Measurements from ENCODE around the gene EML1. TPM values are rescaled to one million over a fixed set of nuclear protein-coding genes. Genes with fewer than 3 reads are reported as not detected.

Gene EML1
- polyA plus RNA-seq, 2 donors, result 3.1 to 4.4 TPM

DNA sequence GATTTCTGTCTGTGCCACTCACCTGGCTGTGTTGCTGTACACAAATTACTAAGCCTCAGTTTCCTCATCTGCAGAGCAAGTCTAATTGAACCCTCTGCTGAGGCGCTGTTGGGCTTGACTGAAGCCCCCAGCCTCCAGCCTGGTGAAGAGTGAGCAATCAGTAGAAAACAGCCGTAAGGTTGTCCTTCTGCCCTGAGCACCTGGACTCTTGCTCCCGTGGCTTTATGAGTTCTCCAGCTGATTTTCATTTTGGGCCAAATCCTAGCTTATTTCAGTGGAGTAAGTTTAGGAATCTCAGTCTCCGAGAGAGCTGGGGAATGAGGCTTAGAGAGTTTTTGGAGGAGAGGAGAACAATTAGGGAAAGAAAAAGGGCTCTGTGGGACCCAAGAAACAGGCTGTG is 138.1 kb downstream of the EML1 start:
- Histone ChIP-seq H3K36me3 (ENCODE audit: control insufficient read depth in 2 of 2, insufficient read depth in 2 of 2, low read length in 1 of 2) (no peaks in the 10 kb centered on the region), H3K9me3 (ENCODE audit: control insufficient read depth in 2 of 2, insufficient read depth in 1 of 2, low read depth in 1 of 2, low read length in 1 of 2) (no peaks in the 10 kb centered on the region), H3K4me3 (ENCODE audit: low read depth in 1 of 2, low read length in 2 of 2) (no peak overlapping the region), H3K27ac (ENCODE audit: low read depth in 2 of 2, low read length in 1 of 2) (no peak overlapping the region), H3K4me1 (ENCODE audit: control insufficient read depth in 2 of 2, insufficient read depth in 2 of 2, low read length in 1 of 2) (peaks cover 2 to 9% of the 10 kb centered on the region in 2 donors), H3K27me3 (ENCODE audit: control insufficient read depth in 1 of 2, insufficient read depth in 2 of 2, low read length in 2 of 2) (no peaks in the 10 kb centered on the region)
- whole genome bisulfite sequencing, 2 donors, result 75 to 83% methylated on average over 4 of the region's 4 CpGs

DNA sequence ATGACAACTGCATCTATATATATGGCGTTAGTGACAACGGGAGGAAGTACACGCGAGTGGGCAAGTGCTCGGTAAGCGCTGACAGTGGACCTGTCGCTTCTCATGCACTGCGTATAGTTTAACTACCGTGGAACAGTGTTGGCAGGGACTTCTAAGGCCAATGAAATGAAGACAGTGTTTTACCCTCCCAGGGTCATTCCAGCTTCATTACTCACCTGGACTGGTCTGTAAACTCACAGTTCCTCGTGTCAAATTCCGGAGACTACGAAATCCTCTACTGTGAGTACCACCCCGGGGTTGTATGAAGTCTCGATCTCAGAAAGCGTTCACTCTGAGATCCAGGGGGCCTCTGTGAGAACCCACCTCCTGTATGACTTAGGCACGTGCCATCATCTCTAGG is 142.8 kb downstream of the EML1 start:
- peaks cover 0 to 4% of the 10 kb centered on the region in 2 donors for H3K36me3 ChIP-seq (ENCODE audit: control insufficient read depth in 2 of 2, insufficient read depth in 2 of 2, low read length in 1 of 2)

GRCh38 chr14:99936738-99937474 is 143.7 kb downstream of the EML1 start:
- Histone ChIP-seq H3K27me3 (ENCODE audit: control insufficient read depth in 1 of 2, insufficient read depth in 2 of 2, low read length in 2 of 2) (no peaks in the 10 kb centered on the region), H3K9me3 (ENCODE audit: control insufficient read depth in 2 of 2, insufficient read depth in 1 of 2, low read depth in 1 of 2, low read length in 1 of 2) (no peaks in the 10 kb centered on the region), H3K4me3 (ENCODE audit: low read depth in 1 of 2, low read length in 2 of 2) (no peak overlapping the region), H3K4me1 (ENCODE audit: control insufficient read depth in 2 of 2, insufficient read depth in 2 of 2, low read length in 1 of 2) (peaks cover 4 to 8% of the 10 kb centered on the region in 2 donors), H3K36me3 (ENCODE audit: control insufficient read depth in 2 of 2, insufficient read depth in 2 of 2, low read length in 1 of 2) (peaks cover 0 to 4% of the 10 kb centered on the region in 2 donors), H3K27ac (ENCODE audit: low read depth in 2 of 2, low read length in 1 of 2) (peak overlapping the region; percentile 88 to 93)
- WGBS, 2 donors, result 90 to 93% methylated on average over 28 to 29 of the region's 29 CpGs

More for the DNA sequence above, 142.8 kb downstream of the EML1 start:
- H3K4me1 ChIP-seq (ENCODE audit: control insufficient read depth in 2 of 2, insufficient read depth in 2 of 2, low read length in 1 of 2), result peaks cover 4 to 9% of the 10 kb centered on the region in 2 donors
- H3K27me3 ChIP-seq (ENCODE audit: control insufficient read depth in 1 of 2, insufficient read depth in 2 of 2, low read length in 2 of 2), result no peaks in the 10 kb centered on the region
- H3K27ac ChIP-seq (ENCODE audit: low read depth in 2 of 2, low read length in 1 of 2), result no peak overlapping the region
- WGBS, 2 donors, result 89 to 90% methylated on average over 16 of the region's 16 CpGs
- H3K9me3 ChIP-seq (ENCODE audit: control insufficient read depth in 2 of 2, insufficient read depth in 1 of 2, low read depth in 1 of 2, low read length in 1 of 2), result no peaks in the 10 kb centered on the region
- no peak overlapping the region for H3K4me3 ChIP-seq (ENCODE audit: low read depth in 1 of 2, low read length in 2 of 2)

GRCh38 chr14:99937475-99938244 is 144.4 kb downstream of the EML1 start:
- Histone ChIP-seq H3K36me3 (ENCODE audit: control insufficient read depth in 2 of 2, insufficient read depth in 2 of 2, low read length in 1 of 2) (peaks cover 0 to 4% of the 10 kb centered on the region in 2 donors), H3K27me3 (ENCODE audit: control insufficient read depth in 1 of 2, insufficient read depth in 2 of 2, low read length in 2 of 2) (no peaks in the 10 kb centered on the region), H3K9me3 (ENCODE audit: control insufficient read depth in 2 of 2, insufficient read depth in 1 of 2, low read depth in 1 of 2, low read length in 1 of 2) (no peaks in the 10 kb centered on the region), H3K27ac (ENCODE audit: low read depth in 2 of 2, low read length in 1 of 2) (peak overlapping the region; percentile 88 to 93), H3K4me1 (ENCODE audit: control insufficient read depth in 2 of 2, insufficient read depth in 2 of 2, low read length in 1 of 2) (peaks cover 4 to 8% of the 10 kb centered on the region in 2 donors), H3K4me3 (ENCODE audit: low read depth in 1 of 2, low read length in 2 of 2) (no peak overlapping the region)
- WGBS, 2 donors, result 51 to 57% methylated on average over 14 of the region's 14 CpGs

GRCh38 chr14:99938376-99938775 is 145.2 kb downstream of the EML1 start:
- H3K4me3 ChIP-seq (ENCODE audit: low read depth in 1 of 2, low read length in 2 of 2), result no peak overlapping the region
- peaks cover 4 to 8% of the 10 kb centered on the region in 2 donors for H3K4me1 ChIP-seq (ENCODE audit: control insufficient read depth in 2 of 2, insufficient read depth in 2 of 2, low read length in 1 of 2)
- peaks cover 0 to 4% of the 10 kb centered on the region in 2 donors for H3K36me3 ChIP-seq (ENCODE audit: control insufficient read depth in 2 of 2, insufficient read depth in 2 of 2, low read length in 1 of 2)
- H3K27ac ChIP-seq (ENCODE audit: low read depth in 2 of 2, low read length in 1 of 2), result no peak overlapping the region
- 86 to 87% methylated on average over 8 of the region's 8 CpGs for WGBS, 2 donors
- H3K27me3 ChIP-seq (ENCODE audit: control insufficient read depth in 1 of 2, insufficient read depth in 2 of 2, low read length in 2 of 2), result no peaks in the 10 kb centered on the region
- no peaks in the 10 kb centered on the region for H3K9me3 ChIP-seq (ENCODE audit: control insufficient read depth in 2 of 2, insufficient read depth in 1 of 2, low read depth in 1 of 2, low read length in 1 of 2)

DNA sequence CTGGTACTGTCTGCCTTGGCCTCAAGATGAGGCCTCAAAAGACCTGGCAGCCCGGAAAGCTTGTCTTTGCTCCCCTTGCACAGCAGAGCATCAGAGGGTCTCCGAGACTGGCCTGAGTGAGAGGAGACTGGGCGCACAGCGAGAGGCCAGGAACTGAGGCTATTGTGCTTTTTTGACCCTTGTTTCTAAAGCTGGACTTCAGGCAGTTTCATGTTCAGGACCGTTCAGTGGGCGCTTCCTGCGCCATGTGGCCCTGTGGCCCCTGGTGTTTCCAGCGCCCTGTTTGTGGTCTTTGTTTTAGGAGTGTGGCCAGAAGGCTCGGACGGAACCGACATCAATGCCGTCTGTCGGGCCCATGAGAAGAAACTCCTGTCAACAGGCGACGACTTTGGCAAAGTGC is 145.7 kb downstream of the EML1 start:
- Histone ChIP-seq H3K27ac (ENCODE audit: low read depth in 2 of 2, low read length in 1 of 2) (no peak overlapping the region), H3K36me3 (ENCODE audit: control insufficient read depth in 2 of 2, insufficient read depth in 2 of 2, low read length in 1 of 2) (peaks cover 0 to 4% of the 10 kb centered on the region in 2 donors)

DNA sequence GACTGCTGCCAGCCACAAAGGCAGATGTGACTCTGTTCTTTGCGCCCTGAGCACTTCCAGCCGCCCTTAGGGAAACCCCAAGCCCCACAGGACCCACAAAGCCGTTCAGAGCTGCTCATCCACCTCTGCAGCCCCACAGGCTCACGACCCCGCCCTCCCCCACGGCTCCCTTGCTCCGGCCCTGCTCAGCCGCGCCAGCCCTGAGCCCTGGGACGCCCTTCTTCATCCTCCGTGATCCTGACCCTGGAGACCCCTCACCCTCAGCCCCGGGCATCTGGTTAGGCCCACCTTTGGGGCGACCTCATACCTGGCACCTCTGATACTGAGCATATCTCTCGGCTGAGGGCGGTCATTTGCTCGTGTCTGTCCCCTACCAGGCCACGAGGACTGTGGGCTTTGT is 146.2 kb downstream of the EML1 start:
- H3K36me3 ChIP-seq (ENCODE audit: control insufficient read depth in 2 of 2, insufficient read depth in 2 of 2, low read length in 1 of 2), result peaks cover 0 to 4% of the 10 kb centered on the region in 2 donors
- 88 to 91% methylated on average over 17 of the region's 17 CpGs for WGBS, 2 donors

More for the DNA sequence above, 145.7 kb downstream of the EML1 start:
- Histone ChIP-seq H3K9me3 (ENCODE audit: control insufficient read depth in 2 of 2, insufficient read depth in 1 of 2, low read depth in 1 of 2, low read length in 1 of 2) (no peaks in the 10 kb centered on the region), H3K4me3 (ENCODE audit: low read depth in 1 of 2, low read length in 2 of 2) (no peak overlapping the region), H3K4me1 (ENCODE audit: control insufficient read depth in 2 of 2, insufficient read depth in 2 of 2, low read length in 1 of 2) (peaks cover 4 to 8% of the 10 kb centered on the region in 2 donors), H3K27me3 (ENCODE audit: control insufficient read depth in 1 of 2, insufficient read depth in 2 of 2, low read length in 2 of 2) (no peaks in the 10 kb centered on the region)
- WGBS, 2 donors, result 93 to 96% methylated on average over 15 of the region's 15 CpGs

GRCh38 chr14:99940064-99940463 is 146.9 kb downstream of the EML1 start:
- Histone ChIP-seq H3K27ac (ENCODE audit: low read depth in 2 of 2, low read length in 1 of 2) (no peak overlapping the region), H3K4me3 (ENCODE audit: low read depth in 1 of 2, low read length in 2 of 2) (no peak overlapping the region), H3K4me1 (ENCODE audit: control insufficient read depth in 2 of 2, insufficient read depth in 2 of 2, low read length in 1 of 2) (peaks cover 4 to 8% of the 10 kb centered on the region in 2 donors), H3K36me3 (ENCODE audit: control insufficient read depth in 2 of 2, insufficient read depth in 2 of 2, low read length in 1 of 2) (peaks cover 0 to 4% of the 10 kb centered on the region in 2 donors), H3K9me3 (ENCODE audit: control insufficient read depth in 2 of 2, insufficient read depth in 1 of 2, low read depth in 1 of 2, low read length in 1 of 2) (no peaks in the 10 kb centered on the region), H3K27me3 (ENCODE audit: control insufficient read depth in 1 of 2, insufficient read depth in 2 of 2, low read length in 2 of 2) (no peaks in the 10 kb centered on the region)
- WGBS, 2 donors, result 95 to 96% methylated on average over 15 of the region's 15 CpGs

More for the DNA sequence above, 146.2 kb downstream of the EML1 start:
- Histone ChIP-seq H3K9me3 (ENCODE audit: control insufficient read depth in 2 of 2, insufficient read depth in 1 of 2, low read depth in 1 of 2, low read length in 1 of 2) (no peaks in the 10 kb centered on the region), H3K4me1 (ENCODE audit: control insufficient read depth in 2 of 2, insufficient read depth in 2 of 2, low read length in 1 of 2) (peaks cover 4 to 8% of the 10 kb centered on the region in 2 donors), H3K27ac (ENCODE audit: low read depth in 2 of 2, low read length in 1 of 2) (no peak overlapping the region), H3K4me3 (ENCODE audit: low read depth in 1 of 2, low read length in 2 of 2) (no peak overlapping the region), H3K27me3 (ENCODE audit: control insufficient read depth in 1 of 2, insufficient read depth in 2 of 2, low read length in 2 of 2) (no peaks in the 10 kb centered on the region)

DNA sequence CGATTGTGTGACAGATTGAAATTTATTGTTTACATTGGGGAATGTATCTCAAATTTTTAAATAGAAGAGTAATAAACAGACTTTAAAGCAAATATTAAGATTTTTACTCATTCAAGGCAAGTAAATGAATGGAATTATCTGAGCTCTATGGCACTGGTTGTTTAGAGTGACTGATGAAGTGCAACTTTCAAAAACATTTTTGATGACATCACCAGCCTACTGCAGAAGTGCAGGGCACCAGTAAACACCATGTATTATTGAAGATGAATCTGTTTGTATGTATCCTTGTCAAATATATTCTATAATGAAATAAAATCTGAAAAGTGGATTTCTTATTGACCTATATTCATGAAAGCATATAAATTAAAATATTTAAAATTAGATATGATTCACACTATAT is 148.0 kb downstream of the EML1 start:
- Histone ChIP-seq H3K27ac (ENCODE audit: low read depth in 2 of 2, low read length in 1 of 2) (no peak overlapping the region), H3K4me3 (ENCODE audit: low read depth in 1 of 2, low read length in 2 of 2) (no peak overlapping the region), H3K27me3 (ENCODE audit: control insufficient read depth in 1 of 2, insufficient read depth in 2 of 2, low read length in 2 of 2) (no peaks in the 10 kb centered on the region), H3K9me3 (ENCODE audit: control insufficient read depth in 2 of 2, insufficient read depth in 1 of 2, low read depth in 1 of 2, low read length in 1 of 2) (no peaks in the 10 kb centered on the region), H3K4me1 (ENCODE audit: control insufficient read depth in 2 of 2, insufficient read depth in 2 of 2, low read length in 1 of 2) (peaks cover 4 to 8% of the 10 kb centered on the region in 2 donors), H3K36me3 (ENCODE audit: control insufficient read depth in 2 of 2, insufficient read depth in 2 of 2, low read length in 1 of 2) (peaks cover 0 to 4% of the 10 kb centered on the region in 2 donors)
- 67 to 83% methylated on average over 1 of the region's 1 CpG for WGBS, 2 donors
